OCI-LY1 (cell line): ENCODE results near the gene QRFP.
A peak's percentile ranks its signal among the peaks of the same experiment; 100 is the strongest.

Source experiments
- H2AFZ ChIP-seq: fragments of 200-600 bp; sonication (generic), shearing (Covaris generic); 2 replicates; pipeline ENCODE4 v1.6.0; 2014; ENCODE audit warnings: antibody characterized with exemption, mild to moderate bottlenecking, low read length
- H3F3A ChIP-seq: fragments of 200-600 bp; sonication (generic), shearing (Covaris generic); 2 replicates; pipeline ENCODE4 v1.6.0; 2014; ENCODE audit warnings: mild to moderate bottlenecking, antibody characterized with exemption, low read length, moderate library complexity; ENCODE audit not compliant: insufficient read depth
- H3K27ac ChIP-seq: fragments of 200-600 bp; sonication (generic); 2 replicates; pipeline ENCODE4 v1.5.1; 2014; ENCODE audit warnings: low read length, mixed run types, mild to moderate bottlenecking, low read depth; ENCODE audit not compliant: poor library complexity, severe bottlenecking
- H3K27me3 ChIP-seq: fragments of 200-600 bp; sonication (generic); 2 replicates; pipeline ENCODE4 v1.6.0; 2014; ENCODE audit warnings: antibody characterized with exemption, mild to moderate bottlenecking, low read length, moderate library complexity; ENCODE audit not compliant: insufficient read depth
- H3K36me3 ChIP-seq: fragments of 200-600 bp; sonication (generic); 2 replicates; pipeline ENCODE4 v1.6.1; 2014; ENCODE audit warnings: mild to moderate bottlenecking, antibody characterized with exemption, low read length, moderate library complexity, mixed read lengths; ENCODE audit not compliant: insufficient read depth
- H3K4me1 ChIP-seq: fragments of 200-600 bp; sonication (generic); 2 replicates; pipeline ENCODE4 v1.5.1; 2014; ENCODE audit warnings: mild to moderate bottlenecking, low read length, moderate library complexity; ENCODE audit not compliant: insufficient read depth, severe bottlenecking
- H3K4me2 ChIP-seq: fragments of 200-600 bp; sonication (generic), shearing (Covaris generic); 2 replicates; pipeline ENCODE4 v1.6.1; 2014; ENCODE audit warnings: low read length
- H3K4me3 ChIP-seq: fragments of 200-600 bp; sonication (generic); 2 replicates; pipeline ENCODE4 v1.5.1; 2014; ENCODE audit warnings: low read length, low read depth, mild to moderate bottlenecking, mixed read lengths; ENCODE audit not compliant: poor library complexity, severe bottlenecking
- H3K79me2 ChIP-seq: fragments of 200-600 bp; shearing (Covaris generic); 2 replicates; pipeline ENCODE4 v1.6.1; 2016; ENCODE audit warnings: mixed run types, low read length, mixed read lengths; ENCODE audit not compliant: insufficient read depth
- H3K9ac ChIP-seq: fragments of 200-600 bp; sonication (generic), shearing (Covaris generic); 2 replicates; pipeline ENCODE4 v1.6.1; 2014; ENCODE audit warnings: mild to moderate bottlenecking, low read length, mixed read lengths
- H3K9me2 ChIP-seq: fragments of 200-600 bp; sonication (generic), shearing (Covaris generic); 2 replicates; pipeline ENCODE4 v1.6.1; 2014; ENCODE audit warnings: low read depth, mild to moderate bottlenecking, low read length, mixed read lengths
- H3K9me3 ChIP-seq: fragments of 200-600 bp; shearing (Covaris generic); 2 replicates; pipeline ENCODE4 v1.6.1; 2014; ENCODE audit warnings: low read length, mixed read lengths
- H4K20me1 ChIP-seq: fragments of 200-600 bp; sonication (generic), shearing (Covaris generic); 2 replicates; pipeline ENCODE4 v1.6.0; 2016; ENCODE audit warnings: mild to moderate bottlenecking, low read length; ENCODE audit not compliant: insufficient read depth
- CTCF ChIP-seq: fragments of 200-600 bp; sonication (generic), shearing (Covaris generic); IDR thresholded peaks from 2 replicates; pipeline ENCODE4 v1.5.1; 2017; ENCODE audit warnings: mild to moderate bottlenecking, antibody characterized with exemption, low read length, moderate library complexity, mixed read lengths
- EZH2 ChIP-seq: fragments of 200-600 bp; sonication (generic), shearing (Covaris generic); IDR thresholded peaks from 2 replicates; pipeline ENCODE4 v1.8.0; 2017; ENCODE audit warnings: borderline replicate concordance, mixed run types, mild to moderate bottlenecking, antibody characterized with exemption, low read length, moderate library complexity, mixed read lengths

Gene QRFP

DNA sequence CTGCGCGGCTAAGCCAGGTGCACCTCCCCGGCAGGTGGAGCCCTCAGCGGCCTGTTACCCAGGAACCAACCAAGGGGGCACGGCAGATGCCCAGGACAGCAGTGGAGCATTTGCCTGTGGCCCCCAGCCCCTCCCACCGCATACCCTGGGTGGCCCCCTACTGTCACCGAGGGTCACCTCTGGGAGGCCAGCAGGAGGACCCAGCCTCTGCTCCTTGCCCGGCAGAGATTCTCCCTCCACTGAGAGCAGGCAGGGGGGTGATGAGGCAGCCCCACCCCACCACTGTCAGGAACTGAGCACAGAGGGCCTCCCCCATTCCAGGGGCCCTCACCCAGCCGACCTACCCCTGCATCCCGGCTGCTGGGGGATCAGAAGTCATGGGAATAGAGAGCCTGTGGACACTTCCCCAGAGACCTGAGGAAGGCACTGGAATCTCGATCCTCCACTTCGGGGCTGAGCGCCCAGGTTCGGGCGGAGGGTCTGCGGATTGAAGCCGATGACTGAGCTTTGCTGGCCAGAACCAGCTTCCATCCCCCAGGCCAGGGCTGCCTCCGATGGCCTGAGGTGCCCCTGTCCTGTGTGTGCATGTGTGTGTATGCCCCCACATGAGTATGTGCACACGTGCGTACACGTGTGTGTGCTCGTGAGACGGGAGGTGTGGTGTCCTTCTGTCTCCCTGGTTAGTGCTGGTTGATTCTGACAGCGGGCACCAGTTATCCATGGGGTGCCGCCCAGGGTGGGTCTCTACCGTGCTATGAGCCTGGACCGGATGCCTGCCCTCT lies at the start of gene QRFP:
TSS of gene QRFP (minus strand) at position 580 of the 782 bp plus-strand sequence. CDS start 2,974 bp downstream, outside the sequence.
- no peaks in the 10 kb centered on the region for H4K20me1 ChIP-seq
- no peaks in the 10 kb centered on the region for H3K36me3 ChIP-seq
- H3K27me3 ChIP-seq: no peaks in the 10 kb centered on the region

GRCh38 chr9:130945173-130945572 lies 48.6 kb upstream of the QRFP start:
- Histone ChIP-seq H3K79me2 (no peaks in the 10 kb centered on the region), H4K20me1 (no peaks in the 10 kb centered on the region), H3K4me1 (no peaks in the 10 kb centered on the region), H3F3A (no peaks in the 10 kb centered on the region), H3K9ac (no peak overlapping the region), H3K27ac (no peak overlapping the region), H3K27me3 (no peaks in the 10 kb centered on the region; the same call in 1 of the 2 replicates), H2AFZ (no peak overlapping the region), H3K9me3 (no peaks in the 10 kb centered on the region), H3K4me3 (no peak overlapping the region), H3K9me2 (no peaks in the 10 kb centered on the region), H3K4me2 (no peak overlapping the region), H3K36me3 (no peaks in the 10 kb centered on the region)
- TF ChIP-seq EZH2 (no peak), CTCF (no peak)

More for the DNA sequence above, at the start of gene QRFP:
- no peaks in the 10 kb centered on the region for H3F3A ChIP-seq
- no peak for TF ChIP-seq EZH2
- TF ChIP-seq CTCF: peak; percentile 33; the same call in 1 of the 2 replicates
- no peaks in the 10 kb centered on the region for H3K79me2 ChIP-seq
- H3K9me3 ChIP-seq: no peaks in the 10 kb centered on the region
- no peaks in the 10 kb centered on the region for H3K9me2 ChIP-seq
- no peak within 1 kb of the TSS for H3K4me3 ChIP-seq
- H3K4me1 ChIP-seq: no peaks in the 10 kb centered on the region
- no peak within 1 kb of the TSS for H3K4me2 ChIP-seq
- H2AFZ ChIP-seq: no peak within 1 kb of the TSS
- H3K9ac ChIP-seq: no peak within 1 kb of the TSS
- no peak within 1 kb of the TSS for H3K27ac ChIP-seq

- Histone ChIP-seq H3K9me3 (no peaks in the 10 kb centered on the region), H3K36me3 (no peaks in the 10 kb centered on the region), H3K27me3 (no peaks in the 10 kb centered on the region; the same call in 1 of the 2 replicates), H2AFZ (no peak overlapping the region), H3K4me3 (no peak overlapping the region), H3K4me2 (no peak overlapping the region), H4K20me1 (no peaks in the 10 kb centered on the region), H3F3A (no peaks in the 10 kb centered on the region), H3K79me2 (no peaks in the 10 kb centered on the region), H3K9ac (no peak overlapping the region), H3K27ac (no peak overlapping the region), H3K4me1 (no peaks in the 10 kb centered on the region), H3K9me2 (no peaks in the 10 kb centered on the region)
- TF ChIP-seq EZH2: no peak
- no peak for TF ChIP-seq CTCF
Observed at GRCh38 chr9:130944510-130945058, 48.0 kb upstream of the QRFP start.
